Subcutaneous adipose tissue (tissue), 4 donors: ENCODE measurements around the gene GOLGA3. TPM values are rescaled to one million over a fixed set of nuclear protein-coding genes. Genes with fewer than 3 reads are reported as not detected.

ENCODE experiments used
- CTCF ChIP-seq: fragments of 450-650 bp; IDR thresholded peaks from one replicate; pipeline ENCODE4 v1.5.1; 2016; ENCODE audit warnings: low read depth, mild to moderate bottlenecking, control low read depth, antibody characterized with exemption, moderate library complexity
- total RNA-seq, 4 donors: library from RNA; depleted of rRNA; stranded (reverse); fragments of >200 nt; gene quantifications; one replicate each; pipeline ENCODE4 v1.1.0, GENCODE V29; 2016

GOLGA3 gene
- total RNA-seq, 4 donors from 2014 or later, result 45.9 to 86.8 (median 60.4) TPM

- no peak for TF ChIP-seq CTCF
Observed at GRCh38 chr12:132731574-132731973, 97.1 kb downstream of the GOLGA3 start.

- TF ChIP-seq CTCF, result no peak
Observed at GRCh38 chr12:132730353-132730752, 98.3 kb downstream of the GOLGA3 start.

GRCh38 chr12:132729541-132730320 is 98.9 kb downstream of the GOLGA3 start:
- no peak for TF ChIP-seq CTCF

GRCh38 chr12:132728502-132728901 is 100.2 kb downstream of the GOLGA3 start:
- no peak for TF ChIP-seq CTCF

- TF ChIP-seq CTCF, result no peak
Observed at GRCh38 chr12:132727091-132727794, 101.4 kb downstream of the GOLGA3 start.

- TF ChIP-seq CTCF, result no peak
Observed at GRCh38 chr12:132726386-132726785, 102.3 kb downstream of the GOLGA3 start.

- TF ChIP-seq CTCF, result no peak
Observed at GRCh38 chr12:132724506-132725241, 104.0 kb downstream of the GOLGA3 start.
